HG02588 (cell line): Measurements from ENCODE around the gene NAPB.

Experiments used
- ATAC-seq: cut with Tn5 transposase; IDR thresholded peaks from one replicate; pipeline ENCODE4 v1.9.1; 2021; ENCODE audit warnings: mild to moderate bottlenecking, moderate library complexity; ENCODE audit not compliant: unreplicated experiment

Gene NAPB

GRCh38 chr20:23407781-23408464 lies 13.4 kb downstream of the NAPB start:
- peak; percentile 69 for ATAC-seq

GRCh38 chr20:23406880-23407279 lies 14.4 kb downstream of the NAPB start:
- no peak for ATAC-seq

- no peak for ATAC-seq
Measured at GRCh38 chr20:23404196-23404595, 17.1 kb downstream of the NAPB start.

- ATAC-seq, result no peak
Measured at GRCh38 chr20:23403751-23404150, 17.5 kb downstream of the NAPB start.

GRCh38 chr20:23401051-23401450 lies 20.2 kb downstream of the NAPB start:
- ATAC-seq, result no peak

GRCh38 chr20:23399568-23400241 lies 21.6 kb downstream of the NAPB start:
- no peak for ATAC-seq

GRCh38 chr20:23397961-23398360 lies 23.3 kb downstream of the NAPB start:
- ATAC-seq, result no peak

- ATAC-seq, result no peak
Measured at GRCh38 chr20:23396950-23397627, 24.2 kb downstream of the NAPB start.

GRCh38 chr20:23393996-23394775 lies 27.1 kb downstream of the NAPB start:
- no peak for ATAC-seq

- ATAC-seq, result no peak
Measured at GRCh38 chr20:23391707-23392310, 29.5 kb downstream of the NAPB start.

GRCh38 chr20:23390091-23390774 lies 31.1 kb downstream of the NAPB start:
- ATAC-seq, result no peak

GRCh38 chr20:23387118-23387443 lies 34.2 kb downstream of the NAPB start:
- no peak for ATAC-seq

- no peak for ATAC-seq
Measured at GRCh38 chr20:23386304-23387117, 34.8 kb downstream of the NAPB start.

GRCh38 chr20:23381876-23382275 lies 39.4 kb downstream of the NAPB start:
- no peak for ATAC-seq

GRCh38 chr20:23379772-23380171 lies 41.5 kb downstream of the NAPB start:
- no peak for ATAC-seq

GRCh38 chr20:23375827-23376226 lies 45.5 kb downstream of the NAPB start:
- ATAC-seq, result no peak

- no peak for ATAC-seq
Measured at GRCh38 chr20:23374441-23374840, 46.8 kb downstream of the NAPB start.

GRCh38 chr20:23371496-23371895 lies 49.8 kb downstream of the NAPB start:
- no peak for ATAC-seq

- no peak for ATAC-seq
Measured at GRCh38 chr20:23370873-23371272, 50.4 kb downstream of the NAPB start.

GRCh38 chr20:23370274-23370673 lies 51.0 kb downstream of the NAPB start:
- no peak for ATAC-seq
